HG02885 (cell line): ENCODE measurements around the gene KIF25.
"Not testable (repeated sequence)": the region's sequence is repeated elsewhere in the genome, so short reads cannot be mapped to it uniquely, and the experiment has no call there.

Source experiments
- ATAC-seq: cut with Tn5 transposase; IDR thresholded peaks from one replicate; pipeline ENCODE4 v1.9.1; 2021; ENCODE audit warnings: mild to moderate bottlenecking; ENCODE audit not compliant: unreplicated experiment, poor library complexity

Gene KIF25

GRCh38 chr6:167974640-167975344, 22.7 kb upstream of the KIF25 start:
- ATAC-seq: no peak

- ATAC-seq: no peak
Observed at GRCh38 chr6:167975458-167975857, 22.0 kb upstream of the KIF25 start.

- ATAC-seq: not testable (repeated sequence)
Observed at GRCh38 chr6:167976116-167976657, 21.3 kb upstream of the KIF25 start.

GRCh38 chr6:167976708-167977107, 20.8 kb upstream of the KIF25 start:
- no peak for ATAC-seq

GRCh38 chr6:167977717-167978467, 19.6 kb upstream of the KIF25 start:
- ATAC-seq: no peak

GRCh38 chr6:167978607-167979006, 18.9 kb upstream of the KIF25 start:
- ATAC-seq: no peak

GRCh38 chr6:167979436-167980139, 17.9 kb upstream of the KIF25 start:
- no peak for ATAC-seq

- no peak for ATAC-seq
Observed at GRCh38 chr6:167980911-167981580, 16.4 kb upstream of the KIF25 start.

GRCh38 chr6:167981916-167982462, 15.5 kb upstream of the KIF25 start:
- no peak for ATAC-seq

- no peak for ATAC-seq
Observed at GRCh38 chr6:167984144-167984719, 13.2 kb upstream of the KIF25 start.

- no peak for ATAC-seq
Observed at GRCh38 chr6:167984876-167985604, 12.4 kb upstream of the KIF25 start.

GRCh38 chr6:167985911-167986595, 11.4 kb upstream of the KIF25 start:
- no peak for ATAC-seq

GRCh38 chr6:167987396-167988153, 9.9 kb upstream of the KIF25 start:
- ATAC-seq: no peak

GRCh38 chr6:167988154-167988495, 9.3 kb upstream of the KIF25 start:
- ATAC-seq: no peak

GRCh38 chr6:167988945-167989841, 8.3 kb upstream of the KIF25 start:
- no peak for ATAC-seq

- no peak for ATAC-seq
Observed at GRCh38 chr6:167990016-167990945, 7.2 kb upstream of the KIF25 start.
